ENCODE results near the gene INPP4B.

Gene INPP4B

DNA sequence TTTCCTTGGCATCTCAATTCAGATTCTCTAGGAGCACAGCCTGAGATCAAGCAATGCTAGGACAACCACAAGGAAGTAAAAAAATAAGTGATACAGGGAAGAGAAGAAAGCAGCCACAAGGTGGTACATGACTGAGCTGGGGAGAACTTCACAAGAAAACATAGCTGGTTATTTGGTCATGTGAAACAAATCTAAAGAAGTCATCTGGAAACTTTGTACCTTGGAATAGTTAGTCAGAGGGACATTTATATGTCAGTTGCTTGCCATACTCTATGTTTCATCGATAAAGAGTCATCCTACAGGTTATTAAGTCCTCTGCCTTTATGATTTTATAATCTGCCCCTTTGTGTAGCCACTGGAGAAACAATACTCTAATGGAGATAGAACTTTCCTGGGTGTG lies 634.7 kb downstream of the INPP4B start:
- Histone ChIP-seq H3K27me3 (replicated peaks; ENCODE audit: control insufficient read depth, insufficient read depth, low read length) (no peaks in the 10 kb centered on the region), H3K4me1 (ENCODE audit: control insufficient read depth, insufficient read depth, low read length) (peaks cover 6% of the 10 kb centered on the region), H3K36me3 (ENCODE audit: control insufficient read depth, insufficient read depth, low read length, severe bottlenecking) (no peaks in the 10 kb centered on the region), H3K9me3 (ENCODE audit: control insufficient read depth, low read length) (no peaks in the 10 kb centered on the region), H3K4me3 (ENCODE audit: low read length) (no peak overlapping the region), H3K9ac (ENCODE audit: low read length) (no peak overlapping the region)
- no peak for DNase-seq (ENCODE audit: low read depth)

DNA sequence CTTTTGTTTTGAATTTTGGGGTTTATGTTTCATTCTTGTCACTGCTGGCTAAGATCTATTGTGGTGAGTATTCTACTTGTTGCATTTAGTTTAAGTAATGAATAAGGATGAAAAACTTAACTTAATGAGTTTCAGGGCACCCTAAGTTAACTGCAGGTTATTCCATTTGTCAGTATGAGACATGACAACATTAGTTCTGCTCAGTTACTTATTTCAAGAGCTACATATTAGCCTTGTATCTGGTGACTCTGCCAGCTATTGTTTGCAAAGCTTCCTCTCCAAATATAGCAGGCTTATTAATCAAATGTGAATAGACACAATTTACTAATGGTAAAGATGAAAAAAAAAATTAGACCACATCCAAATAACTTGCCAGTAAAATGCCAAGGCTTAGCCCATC lies 642.6 kb downstream of the INPP4B start:
- DNase-seq (ENCODE audit: low read depth), result no peak
- H3K27me3 ChIP-seq (replicated peaks; ENCODE audit: control insufficient read depth, insufficient read depth, low read length), result no peaks in the 10 kb centered on the region
- H3K9me3 ChIP-seq (ENCODE audit: control insufficient read depth, low read length), result no peaks in the 10 kb centered on the region
- no peak overlapping the region for H3K9ac ChIP-seq (ENCODE audit: low read length)
- H3K4me3 ChIP-seq (ENCODE audit: low read length), result no peak overlapping the region
- H3K36me3 ChIP-seq (ENCODE audit: control insufficient read depth, insufficient read depth, low read length, severe bottlenecking), result no peaks in the 10 kb centered on the region
- peaks cover 21% of the 10 kb centered on the region for H3K4me1 ChIP-seq (ENCODE audit: control insufficient read depth, insufficient read depth, low read length)

DNA sequence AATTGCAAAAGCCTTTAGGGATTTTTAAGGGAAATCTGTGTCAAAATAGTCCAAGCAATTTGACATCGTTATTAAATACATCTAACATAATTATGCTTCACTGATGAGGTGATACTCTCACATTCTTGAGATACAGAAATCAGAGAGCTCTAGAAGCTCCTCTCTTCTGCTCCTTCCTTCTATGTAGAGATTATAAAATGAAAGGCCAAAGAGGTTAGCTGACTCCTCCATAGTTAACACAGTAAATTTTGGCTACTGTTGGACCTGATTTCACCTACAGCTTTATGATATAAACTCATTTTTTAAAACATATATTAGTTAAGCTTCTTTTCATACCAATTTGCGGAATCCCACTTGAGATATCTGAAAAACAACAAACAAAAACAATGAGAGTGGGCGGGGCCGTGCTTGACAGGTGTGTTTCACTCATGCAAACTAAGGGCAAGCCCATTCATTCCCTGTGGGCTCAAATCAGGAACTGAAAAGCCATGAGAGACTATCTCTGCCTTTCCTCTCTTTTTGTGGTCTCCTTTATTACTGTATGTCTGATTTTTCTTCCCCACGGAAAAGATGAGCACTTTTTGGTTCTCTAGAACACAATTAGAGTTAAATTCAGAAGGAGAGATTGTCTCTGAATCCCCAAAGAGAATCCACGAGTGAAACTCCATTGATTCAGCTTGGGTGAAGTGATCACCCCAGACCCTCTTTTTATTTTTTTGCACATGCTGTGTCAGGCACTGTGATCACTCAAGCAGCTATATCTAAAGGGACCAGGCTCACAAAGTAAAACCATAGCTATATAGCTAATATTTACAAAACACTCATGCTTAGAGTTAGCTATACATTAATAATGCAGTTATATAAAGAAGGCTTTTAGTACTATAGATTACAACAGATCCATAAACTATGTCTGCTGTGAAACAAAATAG lies 643.4 kb downstream of the INPP4B start:
- Histone ChIP-seq H3K4me1 (ENCODE audit: control insufficient read depth, insufficient read depth, low read length) (peaks cover 21% of the 10 kb centered on the region), H3K9ac (ENCODE audit: low read length) (no peak overlapping the region), H3K27me3 (replicated peaks; ENCODE audit: control insufficient read depth, insufficient read depth, low read length) (no peaks in the 10 kb centered on the region), H3K4me3 (ENCODE audit: low read length) (no peak overlapping the region), H3K9me3 (ENCODE audit: control insufficient read depth, low read length) (no peaks in the 10 kb centered on the region), H3K36me3 (ENCODE audit: control insufficient read depth, insufficient read depth, low read length, severe bottlenecking) (no peaks in the 10 kb centered on the region)
- no peak for DNase-seq (ENCODE audit: low read depth)

DNA sequence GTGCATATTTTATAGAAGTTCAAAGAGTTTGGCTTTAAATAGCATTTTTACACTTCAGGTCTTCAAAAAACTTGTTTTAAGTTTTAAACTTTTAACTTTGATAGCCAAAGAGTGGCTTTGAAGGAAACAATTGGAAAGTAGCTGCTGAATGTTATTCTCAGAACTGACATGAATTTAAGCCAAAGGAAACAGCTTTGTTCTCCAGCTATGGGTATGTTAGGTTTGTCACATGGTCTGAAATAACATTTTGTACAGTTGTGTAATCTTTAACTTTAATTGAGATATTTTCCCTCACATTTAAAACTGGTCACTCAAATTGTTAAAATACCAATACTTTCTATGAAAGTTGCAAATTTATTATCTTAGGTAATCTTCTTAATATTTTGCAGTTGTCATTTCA lies 645.1 kb downstream of the INPP4B start:
- no peaks in the 10 kb centered on the region for H3K36me3 ChIP-seq (ENCODE audit: control insufficient read depth, insufficient read depth, low read length, severe bottlenecking)
- H3K9me3 ChIP-seq (ENCODE audit: control insufficient read depth, low read length), result no peaks in the 10 kb centered on the region
- peak; percentile 27 for DNase-seq (ENCODE audit: low read depth)
- no peaks in the 10 kb centered on the region for H3K27me3 ChIP-seq (replicated peaks; ENCODE audit: control insufficient read depth, insufficient read depth, low read length)
- peaks cover 21% of the 10 kb centered on the region for H3K4me1 ChIP-seq (ENCODE audit: control insufficient read depth, insufficient read depth, low read length)
- H3K9ac ChIP-seq (ENCODE audit: low read length), result no peak overlapping the region
- H3K4me3 ChIP-seq (ENCODE audit: low read length), result peak overlapping the region; percentile 19

DNA sequence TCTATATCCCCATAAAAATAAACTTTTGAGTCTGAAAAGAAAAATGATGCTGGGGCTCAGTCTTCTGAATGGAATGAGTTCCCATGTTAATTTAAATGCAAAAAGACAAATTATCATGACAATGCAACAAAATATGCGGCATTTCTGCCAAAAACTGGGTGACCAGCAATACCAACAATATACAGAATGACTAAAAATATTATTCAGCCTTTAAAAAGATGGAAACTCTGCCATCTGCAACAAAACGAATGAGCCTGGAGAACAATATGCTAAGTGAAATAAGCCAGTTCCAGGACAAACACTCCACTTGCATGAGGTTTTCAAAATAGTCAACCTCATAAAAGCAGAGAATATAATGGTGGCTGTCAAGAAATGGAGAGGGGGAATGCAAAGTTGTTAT lies 651.2 kb downstream of the INPP4B start:
- Histone ChIP-seq H3K9me3 (ENCODE audit: control insufficient read depth, low read length) (no peaks in the 10 kb centered on the region), H3K27me3 (replicated peaks; ENCODE audit: control insufficient read depth, insufficient read depth, low read length) (no peaks in the 10 kb centered on the region), H3K9ac (ENCODE audit: low read length) (no peak overlapping the region), H3K4me3 (ENCODE audit: low read length) (no peak overlapping the region), H3K4me1 (ENCODE audit: control insufficient read depth, insufficient read depth, low read length) (peaks cover 13% of the 10 kb centered on the region), H3K36me3 (ENCODE audit: control insufficient read depth, insufficient read depth, low read length, severe bottlenecking) (no peaks in the 10 kb centered on the region)
- DNase-seq (ENCODE audit: low read depth), result peak; percentile 41

DNA sequence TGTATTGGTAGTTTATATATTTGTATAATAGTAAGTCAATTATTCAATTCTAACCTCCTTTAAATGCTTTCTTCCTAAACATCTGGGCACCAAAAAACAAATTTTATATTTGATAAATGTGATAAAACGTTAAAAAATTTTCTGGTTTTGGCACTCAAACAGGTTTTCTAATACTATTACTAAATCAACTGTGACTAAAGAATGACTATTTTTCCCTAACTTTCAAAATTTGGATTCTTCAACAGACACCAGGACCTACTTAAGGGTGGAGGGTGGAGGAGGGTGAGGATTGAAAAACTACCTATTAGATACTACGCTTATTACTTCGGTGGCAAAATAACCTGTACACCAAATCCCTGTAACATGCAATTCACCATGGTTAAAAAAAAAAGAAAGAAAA lies 654.2 kb downstream of the INPP4B start:
- H3K9ac ChIP-seq (ENCODE audit: low read length), result no peak overlapping the region
- no peaks in the 10 kb centered on the region for H3K9me3 ChIP-seq (ENCODE audit: control insufficient read depth, low read length)
- no peaks in the 10 kb centered on the region for H3K36me3 ChIP-seq (ENCODE audit: control insufficient read depth, insufficient read depth, low read length, severe bottlenecking)
- no peak overlapping the region for H3K4me3 ChIP-seq (ENCODE audit: low read length)
- H3K4me1 ChIP-seq (ENCODE audit: control insufficient read depth, insufficient read depth, low read length), result peaks cover 13% of the 10 kb centered on the region
- no peaks in the 10 kb centered on the region for H3K27me3 ChIP-seq (replicated peaks; ENCODE audit: control insufficient read depth, insufficient read depth, low read length)
- no peak for DNase-seq (ENCODE audit: low read depth)

DNA sequence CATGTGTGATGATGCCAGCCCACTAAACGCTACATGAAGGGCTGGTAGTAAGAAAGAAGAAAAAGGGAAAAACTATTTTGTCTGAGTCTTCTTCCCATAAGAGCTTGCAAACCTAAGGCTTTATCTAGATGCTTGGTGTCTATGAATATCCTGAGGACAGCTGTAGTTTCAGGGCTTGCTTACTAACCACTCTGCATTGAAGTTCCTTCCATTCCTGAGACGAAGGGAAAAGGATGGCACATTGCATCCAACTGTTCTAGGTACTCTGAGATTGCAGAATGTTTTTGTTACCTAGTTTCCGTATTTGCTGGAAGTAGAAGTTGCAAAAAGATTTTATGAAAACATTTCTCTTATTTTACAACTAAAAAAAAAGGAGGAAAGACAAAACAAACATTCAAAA lies 665.1 kb downstream of the INPP4B start:
- no peaks in the 10 kb centered on the region for H3K9me3 ChIP-seq (ENCODE audit: control insufficient read depth, low read length)
- no peaks in the 10 kb centered on the region for H3K36me3 ChIP-seq (ENCODE audit: control insufficient read depth, insufficient read depth, low read length, severe bottlenecking)
- no peaks in the 10 kb centered on the region for H3K27me3 ChIP-seq (replicated peaks; ENCODE audit: control insufficient read depth, insufficient read depth, low read length)
- no peaks in the 10 kb centered on the region for H3K4me1 ChIP-seq (ENCODE audit: control insufficient read depth, insufficient read depth, low read length)
- no peak for DNase-seq (ENCODE audit: low read depth)
- H3K4me3 ChIP-seq (ENCODE audit: low read length), result no peak overlapping the region
- H3K9ac ChIP-seq (ENCODE audit: low read length), result no peak overlapping the region

DNA sequence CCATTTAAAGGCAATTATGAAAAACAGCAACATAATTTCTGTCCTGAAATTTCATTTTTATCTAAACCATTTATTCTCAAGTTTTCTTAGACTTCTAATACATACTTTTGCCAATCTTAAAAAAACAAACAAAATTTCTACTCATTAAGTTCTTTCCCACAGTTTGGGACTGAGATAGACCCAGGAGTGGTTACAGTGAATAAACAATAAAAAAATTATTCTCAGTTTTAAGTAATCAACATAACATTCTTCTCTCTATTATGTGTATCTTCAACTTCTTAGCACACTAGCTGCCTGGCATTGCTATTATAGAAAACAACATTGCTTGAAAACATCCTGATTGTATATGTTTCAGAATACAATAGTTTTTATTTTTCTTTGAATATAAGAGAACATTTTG lies 676.9 kb downstream of the INPP4B start:
- Histone ChIP-seq H3K9ac (ENCODE audit: low read length) (no peak overlapping the region), H3K9me3 (ENCODE audit: control insufficient read depth, low read length) (no peaks in the 10 kb centered on the region), H3K4me1 (ENCODE audit: control insufficient read depth, insufficient read depth, low read length) (no peaks in the 10 kb centered on the region), H3K4me3 (ENCODE audit: low read length) (no peak overlapping the region), H3K36me3 (ENCODE audit: control insufficient read depth, insufficient read depth, low read length, severe bottlenecking) (no peaks in the 10 kb centered on the region), H3K27me3 (replicated peaks; ENCODE audit: control insufficient read depth, insufficient read depth, low read length) (no peaks in the 10 kb centered on the region)
- DNase-seq (ENCODE audit: low read depth), result peak; percentile 51

DNA sequence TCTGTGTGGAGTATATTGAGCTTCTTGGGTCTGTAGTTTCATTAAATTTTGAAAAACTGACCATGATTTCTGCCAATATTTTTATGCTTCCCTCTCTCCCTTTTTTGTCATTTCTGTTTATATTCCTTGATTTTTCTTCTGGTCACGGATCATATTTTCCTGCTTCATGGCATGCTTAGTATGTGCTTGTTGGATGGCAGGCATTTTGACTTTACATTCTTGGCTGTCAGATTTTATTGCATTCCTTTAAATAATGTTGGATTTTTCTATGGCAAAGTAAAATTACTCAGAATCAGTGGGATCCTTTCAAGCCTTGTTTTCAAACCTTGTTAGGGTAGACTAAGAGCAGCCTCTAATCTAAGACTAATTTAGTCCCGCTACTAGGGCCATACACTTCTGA lies 677.9 kb downstream of the INPP4B start:
- Histone ChIP-seq H3K4me3 (ENCODE audit: low read length) (no peak overlapping the region), H3K36me3 (ENCODE audit: control insufficient read depth, insufficient read depth, low read length, severe bottlenecking) (no peaks in the 10 kb centered on the region), H3K9me3 (ENCODE audit: control insufficient read depth, low read length) (no peaks in the 10 kb centered on the region), H3K9ac (ENCODE audit: low read length) (no peak overlapping the region), H3K4me1 (ENCODE audit: control insufficient read depth, insufficient read depth, low read length) (no peaks in the 10 kb centered on the region), H3K27me3 (replicated peaks; ENCODE audit: control insufficient read depth, insufficient read depth, low read length) (no peaks in the 10 kb centered on the region)
- DNase-seq (ENCODE audit: low read depth), result peak; percentile 73

DNA sequence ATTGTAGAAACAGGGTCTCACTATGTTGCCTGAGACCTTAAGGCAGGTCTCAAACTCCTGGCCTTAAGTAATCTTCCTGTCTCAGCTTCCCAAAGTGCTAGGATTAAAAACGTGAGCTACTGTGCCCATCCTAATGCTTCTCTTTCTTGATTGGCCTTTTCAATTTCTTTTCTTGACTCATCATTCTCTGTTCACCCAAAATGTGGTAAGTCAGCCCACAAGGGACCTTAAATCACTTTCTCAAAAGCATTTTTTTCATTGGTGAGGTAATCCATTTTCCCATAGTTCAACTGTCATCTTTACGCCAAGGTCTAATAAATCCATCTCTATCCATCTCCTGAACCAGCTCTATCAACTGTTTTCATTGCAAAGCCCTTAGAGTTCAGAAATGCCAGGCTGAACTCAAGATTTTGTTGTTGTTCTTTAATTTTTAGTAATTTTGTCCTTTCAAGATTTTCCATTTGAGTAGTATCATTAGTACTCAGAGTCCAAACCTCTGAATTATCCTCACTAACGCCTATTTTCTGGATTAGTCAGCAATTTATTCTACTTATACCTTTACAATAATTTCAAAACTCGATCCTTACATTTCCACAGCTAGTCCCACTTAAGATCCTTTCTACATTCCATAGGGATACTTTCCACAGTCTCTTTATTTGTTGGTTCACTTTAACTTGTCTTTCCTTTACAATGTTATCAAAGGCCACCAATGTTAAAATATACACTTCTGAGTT lies 681.2 kb downstream of the INPP4B start:
- no peaks in the 10 kb centered on the region for H3K36me3 ChIP-seq (ENCODE audit: control insufficient read depth, insufficient read depth, low read length, severe bottlenecking)
- H3K9me3 ChIP-seq (ENCODE audit: control insufficient read depth, low read length), result no peaks in the 10 kb centered on the region
- no peak for DNase-seq (ENCODE audit: low read depth)
- H3K4me3 ChIP-seq (ENCODE audit: low read length), result no peak overlapping the region
- H3K4me1 ChIP-seq (ENCODE audit: control insufficient read depth, insufficient read depth, low read length), result no peaks in the 10 kb centered on the region
- no peak overlapping the region for H3K9ac ChIP-seq (ENCODE audit: low read length)
- no peaks in the 10 kb centered on the region for H3K27me3 ChIP-seq (replicated peaks; ENCODE audit: control insufficient read depth, insufficient read depth, low read length)

DNA sequence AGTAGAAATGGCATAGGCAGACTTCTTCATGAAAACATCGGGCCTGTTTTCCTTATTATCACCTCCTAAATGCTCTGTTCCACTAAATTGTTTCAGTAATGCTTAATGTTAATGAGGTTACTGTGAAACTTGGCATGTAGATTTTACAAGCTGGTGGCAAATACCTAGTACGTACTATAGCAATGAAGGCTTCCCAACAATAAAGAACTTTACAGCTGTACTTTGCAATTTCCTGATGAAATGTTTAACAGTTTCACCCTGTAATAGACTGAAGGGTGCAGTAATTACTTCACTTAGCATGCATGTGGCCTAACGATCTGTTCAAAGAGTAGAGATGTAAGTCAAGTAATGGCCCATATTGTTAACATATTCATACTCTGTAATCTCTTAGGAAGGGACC lies 685.0 kb downstream of the INPP4B start:
- H3K4me1 ChIP-seq (ENCODE audit: control insufficient read depth, insufficient read depth, low read length), result no peaks in the 10 kb centered on the region
- H3K36me3 ChIP-seq (ENCODE audit: control insufficient read depth, insufficient read depth, low read length, severe bottlenecking), result no peaks in the 10 kb centered on the region
- no peak overlapping the region for H3K9ac ChIP-seq (ENCODE audit: low read length)
- no peak overlapping the region for H3K4me3 ChIP-seq (ENCODE audit: low read length)
- DNase-seq (ENCODE audit: low read depth), result no peak
- no peaks in the 10 kb centered on the region for H3K27me3 ChIP-seq (replicated peaks; ENCODE audit: control insufficient read depth, insufficient read depth, low read length)
- no peaks in the 10 kb centered on the region for H3K9me3 ChIP-seq (ENCODE audit: control insufficient read depth, low read length)

Measured in adipocyte (in vitro differentiated cells).